HCT116 (cell line): ENCODE results near the gene SMARCA4. TPM values are rescaled to one million over a fixed set of nuclear protein-coding genes. Genes with fewer than 3 reads are reported as not detected.

ENCODE experiments used
- ATAC-seq: fragments of 200-7000 bp; cut with Tn5 transposase; 2 replicates; pipeline ENCODE4 v1.9.1; 2020; ENCODE audit warnings: mild to moderate bottlenecking, moderate library complexity
- BruUV-seq: library from RNA; stranded (reverse); fragments of 400-500 nt; replicated peaks from 2 replicates; lab custom pipeline; 2021; lab: Mats Ljungman, UMichigan
- CTCF ChIA-PET: fragments of 300-600 bp; sonication (Branson Sonifier 250); formaldehyde crosslinking; loops from one replicate; lab custom pipeline; 2021; ENCODE audit warnings: antibody characterized with exemption; lab: Charles Lee
- POLR2A ChIA-PET: fragments of 300-600, 350-600 bp; sonication (Branson Sonifier 250); formaldehyde crosslinking; loops from one replicate; lab custom pipeline; 2021; ENCODE audit warnings: antibody characterized with exemption; lab: Charles Lee
- RAD21 ChIA-PET, 2 experiments: fragments of 300-600 bp; sonication (Branson Sonifier 250); formaldehyde crosslinking; loops; one replicate each; lab custom pipeline; 2023; ENCODE audit warnings: low total read pairs in 2 of 2; ENCODE audit not compliant: uncharacterized antibody in 2 of 2, unreplicated experiment in 2 of 2, low non-redundant PET in 1 of 2; lab: Charles Lee
- DNase-seq: peaks from one replicate; pipeline ENCODE4 v3.0.0-alpha.2; 2010; ENCODE audit warnings: low read depth, low spot score
- H2AFZ ChIP-seq: fragments of 200-600 bp; shearing (Covaris generic), sonication (generic); 2 replicates; pipeline ENCODE4 v1.6.1; 2017; ENCODE audit warnings: low read depth, mixed run types, mixed read lengths, antibody characterized with exemption, low read length; ENCODE audit not compliant: poor library complexity, severe bottlenecking
- H3K27ac ChIP-seq: 2 replicates; pipeline ENCODE4 v1.5.1; 2012; ENCODE audit warnings: low read depth, low read length
- H3K27me3 ChIP-seq: fragments of 200-600 bp; sonication (generic); 2 replicates; pipeline ENCODE4 v1.6.1; 2016; ENCODE audit warnings: mixed run types, low read length, mixed read lengths; ENCODE audit not compliant: insufficient read depth
- H3K36me3 ChIP-seq, 2 experiments: fragments of 200-500 bp in 1 of 2; fragments of 200-600 bp in 1 of 2; sonication (Bioruptor generic) in 1 of 2; sonication (generic) in 1 of 2; 2 replicates each; pipeline versions ENCODE4 v1.5.1 to v1.6.1; 2014 to 2016; ENCODE audit warnings: low read length in 2 of 2, inconsistent platforms in 1 of 2, mixed read lengths in 1 of 2, mixed run types in 1 of 2; ENCODE audit not compliant: insufficient read depth in 2 of 2, control insufficient read depth in 1 of 2
- H3K4me1 ChIP-seq, 2 experiments: fragments of 200-600 bp in 1 of 2; sonication (generic) in 1 of 2; 2 replicates each; pipeline versions ENCODE4 v1.5.1 to v1.6.1; 2012 to 2017; ENCODE audit warnings: low read length in 2 of 2, inconsistent platforms in 1 of 2, mild to moderate bottlenecking in 1 of 2, mixed read lengths in 1 of 2, mixed run types in 1 of 2, moderate library complexity in 1 of 2; ENCODE audit not compliant: insufficient read depth in 2 of 2, control insufficient read depth in 1 of 2
- H3K4me2 ChIP-seq: fragments of 200-600 bp; sonication (generic); 2 replicates; pipeline ENCODE4 v1.6.1; 2017; ENCODE audit warnings: mixed run types, low read length, mixed read lengths
- H3K4me3 ChIP-seq, 2 experiments: fragments of 200-600 bp in 1 of 2; sonication (generic) in 1 of 2; replicated peaks in 1 of 2; 2 replicates each; pipeline ENCODE4 v1.5.1; 2011 to 2016; ENCODE audit warnings: low read length in 2 of 2, control low read depth in 1 of 2, low read depth in 1 of 2, mild to moderate bottlenecking in 1 of 2, mixed read lengths in 1 of 2, mixed run types in 1 of 2
- H3K79me2 ChIP-seq: fragments of 200-600 bp; sonication (generic); 2 replicates; pipeline ENCODE4 v1.6.1; 2017; ENCODE audit warnings: mild to moderate bottlenecking, mixed run types, low read length, moderate library complexity, mixed read lengths; ENCODE audit not compliant: insufficient read depth
- H3K9ac ChIP-seq: fragments of 200-600 bp; sonication (generic); 2 replicates; pipeline ENCODE4 v1.6.1; 2016; ENCODE audit warnings: low read length, mixed read lengths
- H3K9me2 ChIP-seq: fragments of 200-600 bp; sonication (generic), shearing (Covaris generic); 2 replicates; pipeline ENCODE4 v1.6.1; 2017; ENCODE audit warnings: mixed run types, mild to moderate bottlenecking, moderate library complexity; ENCODE audit not compliant: insufficient read depth
- H3K9me3 ChIP-seq, 2 experiments: fragments of 200-500 bp in 1 of 2; fragments of 200-600 bp in 1 of 2; sonication (Bioruptor generic) in 1 of 2; sonication (generic) in 1 of 2; 2 replicates each; pipeline ENCODE4 v1.6.1; 2014 to 2017; ENCODE audit warnings: low read length in 2 of 2, mixed read lengths in 2 of 2, inconsistent platforms in 1 of 2, low read depth in 1 of 2, mild to moderate bottlenecking in 1 of 2, mixed run types in 1 of 2, moderate library complexity in 1 of 2; ENCODE audit not compliant: control insufficient read depth in 1 of 2, insufficient read depth in 1 of 2
- H4K20me1 ChIP-seq: fragments of 200-600 bp; sonication (generic), shearing (Covaris generic); 2 replicates; pipeline ENCODE4 v1.6.1; 2017; ENCODE audit warnings: mixed run types, mild to moderate bottlenecking, moderate library complexity; ENCODE audit not compliant: insufficient read depth
- ATF3 ChIP-seq: IDR thresholded peaks from 2 replicates; pipeline ENCODE4 v1.6.1; 2012
- CBX3 ChIP-seq: IDR thresholded peaks from 2 replicates; pipeline ENCODE4 v1.6.1; 2012; ENCODE audit warnings: low read depth
- CEBPB ChIP-seq: IDR thresholded peaks from 2 replicates; pipeline ENCODE4 v1.6.1; 2012; ENCODE audit warnings: low read depth
- CTCF ChIP-seq, 3 experiments: fragments of 200-600 bp in 1 of 3; sonication (generic) in 1 of 3; IDR thresholded peaks in 2 of 3; conservative IDR thresholded peaks in 1 of 3; 2 replicates each; pipeline ENCODE4 v1.5.1; 2012 to 2017; ENCODE audit warnings: low read depth in 2 of 3, low read length in 2 of 3, antibody characterized with exemption in 1 of 3, borderline replicate concordance in 1 of 3, control low read depth in 1 of 3, mild to moderate bottlenecking in 1 of 3, mixed read lengths in 1 of 3, mixed run types in 1 of 3, moderate library complexity in 1 of 3; ENCODE audit not compliant: insufficient read depth in 1 of 3
- EGR1 ChIP-seq: IDR thresholded peaks from 2 replicates; pipeline ENCODE4 v1.6.1; 2012; ENCODE audit warnings: low read depth
- ELF1 ChIP-seq: IDR thresholded peaks from 2 replicates; pipeline ENCODE4 v1.6.1; 2012; ENCODE audit warnings: low read depth, borderline replicate concordance
- EZH2 ChIP-seq: fragments of 200-600 bp; sonication (generic); IDR thresholded peaks from 2 replicates; pipeline ENCODE4 v1.6.1; 2017; ENCODE audit warnings: antibody characterized with exemption, mixed run types
- EZH2phosphoT487 ChIP-seq: fragments of 200-600 bp; IDR thresholded peaks from 2 replicates; pipeline ENCODE4 v1.6.1; 2018; ENCODE audit warnings: antibody characterized with exemption, borderline replicate concordance
- FOSL1 ChIP-seq: IDR thresholded peaks from 2 replicates; pipeline ENCODE4 v1.6.1; 2012; ENCODE audit warnings: low read depth
- JUND ChIP-seq: IDR thresholded peaks from 2 replicates; pipeline ENCODE4 v1.6.1; 2012
- POLR2AphosphoS5 ChIP-seq: IDR thresholded peaks from 2 replicates; pipeline ENCODE4 v1.6.1; 2011; ENCODE audit warnings: mild to moderate bottlenecking, low read depth, low read length, moderate library complexity
- RAD21 ChIP-seq: IDR thresholded peaks from 2 replicates; pipeline ENCODE4 v1.6.1; 2012; ENCODE audit warnings: low read depth, mild to moderate bottlenecking
- REST ChIP-seq: IDR thresholded peaks from 2 replicates; pipeline ENCODE4 v1.6.1; 2012; ENCODE audit warnings: low read depth
- SRF ChIP-seq: IDR thresholded peaks from 2 replicates; pipeline ENCODE4 v1.6.1; 2012; ENCODE audit warnings: low read depth
- TCF7L2 ChIP-seq: IDR thresholded peaks from 2 replicates; pipeline ENCODE4 v1.7.0; 2011; ENCODE audit warnings: borderline replicate concordance, inconsistent platforms; ENCODE audit not compliant: insufficient read depth, insufficient read length; ENCODE audit errors: extremely low read depth
- ZFX ChIP-seq: fragments of 450-650 bp; IDR thresholded peaks from 2 replicates; pipeline ENCODE4 v1.6.1; 2017
- ZNF274 ChIP-seq: fragments of 200-500 bp; sonication (Bioruptor generic); IDR thresholded peaks from 2 replicates; pipeline ENCODE4 v1.6.1; 2014; ENCODE audit warnings: mild to moderate bottlenecking, low read depth, low read length, inconsistent platforms
- intact Hi-C: fragments of 100-400 bp; cut with micrococcal nuclease; formaldehyde crosslinking; loops from 2 replicates; pipeline ENCODE4 v1.10.0; 2022
- total RNA-seq: library from RNA; stranded (reverse); gene quantifications from one replicate; pipeline ENCODE4 v1.2.1, GENCODE V29; 2021; ENCODE audit not compliant: unreplicated experiment
- TF ChIP-seq, protein P1 (sequence below): IDR thresholded peaks from 2 replicates; pipeline ENCODE4 v1.6.1; 2012
- TF ChIP-seq, protein P2 (sequence below): IDR thresholded peaks from 2 replicates; pipeline ENCODE4 v1.6.1; 2011; ENCODE audit warnings: mild to moderate bottlenecking, low read length, moderate library complexity; ENCODE audit not compliant: insufficient replicate concordance; ENCODE audit errors: extremely low read depth

SMARCA4 gene
- total RNA-seq, 1 experiment from 2014 or later = 116 TPM

DNA sequence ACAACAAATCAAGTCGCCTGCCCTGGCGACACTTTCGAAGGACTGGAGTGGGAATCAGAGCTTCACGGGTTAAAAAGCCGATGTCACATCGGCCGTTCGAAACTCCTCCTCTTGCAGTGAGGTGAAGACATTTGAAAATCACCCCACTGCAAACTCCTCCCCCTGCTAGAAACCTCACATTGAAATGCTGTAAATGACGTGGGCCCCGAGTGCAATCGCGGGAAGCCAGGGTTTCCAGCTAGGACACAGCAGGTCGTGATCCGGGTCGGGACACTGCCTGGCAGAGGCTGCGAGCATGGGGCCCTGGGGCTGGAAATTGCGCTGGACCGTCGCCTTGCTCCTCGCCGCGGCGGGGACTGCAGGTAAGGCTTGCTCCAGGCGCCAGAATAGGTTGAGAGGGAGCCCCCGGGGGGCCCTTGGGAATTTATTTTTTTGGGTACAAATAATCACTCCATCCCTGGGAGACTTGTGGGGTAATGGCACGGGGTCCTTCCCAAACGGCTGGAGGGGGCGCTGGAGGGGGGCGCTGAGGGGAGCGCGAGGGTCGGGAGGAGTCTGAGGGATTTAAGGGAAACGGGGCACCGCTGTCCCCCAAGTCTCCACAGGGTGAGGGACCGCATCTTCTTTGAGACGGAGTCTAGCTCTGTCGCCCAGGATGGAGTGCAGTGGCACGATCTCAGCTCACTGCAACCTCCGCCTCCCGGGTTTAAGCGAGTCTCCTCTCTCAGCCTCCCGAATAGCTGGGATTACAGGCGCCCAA, 128.6 kb downstream of the SMARCA4 start, which contains the start of gene LDLR:
TSS of gene LDLR (plus strand) at position 210 of the 760 bp plus-strand sequence. CDS start at position 296, 86 bp downstream.
- Histone ChIP-seq H3K4me2 (peak within 1 kb of the TSS; percentile 97), H3K4me3 (peak within 1 kb of the TSS; percentile 92 to 97), H3K27ac (peak within 1 kb of the TSS; percentile 80), H3K9me3 (no peaks in the 10 kb centered on the region), H3K79me2 (peaks cover 49% of the 10 kb centered on the region), H3K9me2 (no peaks in the 10 kb centered on the region), H4K20me1 (no peaks in the 10 kb centered on the region), H3K36me3 (peaks cover 2 to 9% of the 10 kb centered on the region in 2 experiments; a peak in 2 of 4 replicates), H2AFZ (no peak within 1 kb of the TSS), H3K4me1 (peaks cover 78 to 86% of the 10 kb centered on the region in 2 experiments), H3K9ac (peak within 1 kb of the TSS; percentile 99), H3K27me3 (no peaks in the 10 kb centered on the region)
- ChIA-PET CTCF (interaction anchor here (1.3 kb wide), 3 partner anchors 37 to 153 kb away, joined by 3 to 5 read pairs (median 4); no protein-coding TSS in a partner anchor), RAD21 (no interaction called here), POLR2A (no interaction called here)
- ATAC-seq = peak; percentile 56
- peak; percentile 92 for DNase-seq
- intact Hi-C loops = loop anchor here (2.0 kb wide), 1 partner anchor 53 kb away; no protein-coding TSS in a partner anchor
- TSS peak; percentile 77 for BruUV-seq
- TF ChIP-seq POLR2AphosphoS5 (peak; percentile 95), SRF (no peak), EGR1 (no peak; the same call in 1 of the 2 replicates), EZH2 (no peak), FOSL1 (no peak), RAD21 (0 out of 2 replicates have a peak, but pooled peaks have one; percentile 1), ATF3 (no peak), CBX3 (no peak), ZFX (no peak), EZH2phosphoT487 (no peak), JUND (no peak), REST (no peak), TCF7L2 (no peak), CTCF (IDR thresholded peaks at IDR 0.05 in 2 of 3, conservative IDR thresholded peaks at IDR 0.05 in 1 of 3; ENCODE audit: borderline replicate concordance in 1 of 3, insufficient read depth in 1 of 3, low read depth in 2 of 3, low read length in 2 of 3) (no peak), ZNF274 (no peak), CEBPB (peak; percentile 58), ELF1 (no peak)
- TF ChIP-seq, protein P1, sequence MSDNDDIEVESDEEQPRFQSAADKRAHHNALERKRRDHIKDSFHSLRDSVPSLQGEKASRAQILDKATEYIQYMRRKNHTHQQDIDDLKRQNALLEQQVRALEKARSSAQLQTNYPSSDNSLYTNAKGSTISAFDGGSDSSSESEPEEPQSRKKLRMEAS = peak; percentile 64
- TF ChIP-seq, protein P2, sequence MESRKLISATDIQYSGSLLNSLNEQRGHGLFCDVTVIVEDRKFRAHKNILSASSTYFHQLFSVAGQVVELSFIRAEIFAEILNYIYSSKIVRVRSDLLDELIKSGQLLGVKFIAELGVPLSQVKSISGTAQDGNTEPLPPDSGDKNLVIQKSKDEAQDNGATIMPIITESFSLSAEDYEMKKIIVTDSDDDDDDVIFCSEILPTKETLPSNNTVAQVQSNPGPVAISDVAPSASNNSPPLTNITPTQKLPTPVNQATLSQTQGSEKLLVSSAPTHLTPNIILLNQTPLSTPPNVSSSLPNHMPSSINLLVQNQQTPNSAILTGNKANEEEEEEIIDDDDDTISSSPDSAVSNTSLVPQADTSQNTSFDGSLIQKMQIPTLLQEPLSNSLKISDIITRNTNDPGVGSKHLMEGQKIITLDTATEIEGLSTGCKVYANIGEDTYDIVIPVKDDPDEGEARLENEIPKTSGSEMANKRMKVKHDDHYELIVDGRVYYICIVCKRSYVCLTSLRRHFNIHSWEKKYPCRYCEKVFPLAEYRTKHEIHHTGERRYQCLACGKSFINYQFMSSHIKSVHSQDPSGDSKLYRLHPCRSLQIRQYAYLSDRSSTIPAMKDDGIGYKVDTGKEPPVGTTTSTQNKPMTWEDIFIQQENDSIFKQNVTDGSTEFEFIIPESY = no peak
